Measurements from ENCODE around the gene RERE.

RERE gene

GRCh38 chr1:8435569-8436071 is 381.8 kb downstream of the RERE start:
- no peak for DNase-seq

- no peak for DNase-seq
Measured at GRCh38 chr1:8434101-8434500, 383.3 kb downstream of the RERE start.

- no peak for DNase-seq
Measured at GRCh38 chr1:8431784-8432183, 385.7 kb downstream of the RERE start.

- DNase-seq = peak; percentile 30
Measured at GRCh38 chr1:8431019-8431418, 386.4 kb downstream of the RERE start.

- DNase-seq = peak; percentile 36
Measured at GRCh38 chr1:8430476-8430875, 387.0 kb downstream of the RERE start.

GRCh38 chr1:8429549-8430110 is 387.8 kb downstream of the RERE start:
- DNase-seq = peak; percentile 34

GRCh38 chr1:8428441-8428840 is 389.0 kb downstream of the RERE start:
- no peak for DNase-seq

GRCh38 chr1:8427986-8428385 is 389.5 kb downstream of the RERE start:
- no peak for DNase-seq

- peak; percentile 98 for DNase-seq
Measured at GRCh38 chr1:8427493-8427892, 389.9 kb downstream of the RERE start.

GRCh38 chr1:8426996-8427395 is 390.4 kb downstream of the RERE start:
- no peak for DNase-seq

GRCh38 chr1:8425781-8426161 is 391.7 kb downstream of the RERE start:
- no peak for DNase-seq

GRCh38 chr1:8425150-8425780 is 392.2 kb downstream of the RERE start:
- no peak for DNase-seq

GRCh38 chr1:8424539-8425116 is 392.8 kb downstream of the RERE start:
- DNase-seq = peak; percentile 80

GRCh38 chr1:8423692-8424538 is 393.5 kb downstream of the RERE start:
- DNase-seq = peak; percentile 57

GRCh38 chr1:8423269-8423691 is 394.2 kb downstream of the RERE start:
- no peak for DNase-seq

GRCh38 chr1:8422510-8423268 is 394.8 kb downstream of the RERE start:
- DNase-seq = no peak

- no peak for DNase-seq
Measured at GRCh38 chr1:8421721-8422120, 395.7 kb downstream of the RERE start.

- DNase-seq = no peak
Measured at GRCh38 chr1:8420318-8420717, 397.1 kb downstream of the RERE start.

GRCh38 chr1:8419861-8420260 is 397.6 kb downstream of the RERE start:
- DNase-seq = no peak

GRCh38 chr1:8419172-8419571 is 398.3 kb downstream of the RERE start:
- DNase-seq = peak; percentile 19

- no peak for DNase-seq
Measured at GRCh38 chr1:8418301-8418700, 399.1 kb downstream of the RERE start.

GRCh38 chr1:8417625-8418024 is 399.8 kb downstream of the RERE start:
- DNase-seq = no peak

- DNase-seq = no peak
Measured at GRCh38 chr1:8416881-8417280, 400.6 kb downstream of the RERE start.
